ENCODE results near the gene NBDY. TPM values are rescaled to one million over a fixed set of nuclear protein-coding genes. Genes with fewer than 3 reads are reported as not detected.

NBDY gene, protein sequence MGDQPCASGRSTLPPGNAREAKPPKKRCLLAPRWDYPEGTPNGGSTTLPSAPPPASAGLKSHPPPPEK
- total RNA-seq = 4.8 and 7.7 TPM in 2 replicates

DNA sequence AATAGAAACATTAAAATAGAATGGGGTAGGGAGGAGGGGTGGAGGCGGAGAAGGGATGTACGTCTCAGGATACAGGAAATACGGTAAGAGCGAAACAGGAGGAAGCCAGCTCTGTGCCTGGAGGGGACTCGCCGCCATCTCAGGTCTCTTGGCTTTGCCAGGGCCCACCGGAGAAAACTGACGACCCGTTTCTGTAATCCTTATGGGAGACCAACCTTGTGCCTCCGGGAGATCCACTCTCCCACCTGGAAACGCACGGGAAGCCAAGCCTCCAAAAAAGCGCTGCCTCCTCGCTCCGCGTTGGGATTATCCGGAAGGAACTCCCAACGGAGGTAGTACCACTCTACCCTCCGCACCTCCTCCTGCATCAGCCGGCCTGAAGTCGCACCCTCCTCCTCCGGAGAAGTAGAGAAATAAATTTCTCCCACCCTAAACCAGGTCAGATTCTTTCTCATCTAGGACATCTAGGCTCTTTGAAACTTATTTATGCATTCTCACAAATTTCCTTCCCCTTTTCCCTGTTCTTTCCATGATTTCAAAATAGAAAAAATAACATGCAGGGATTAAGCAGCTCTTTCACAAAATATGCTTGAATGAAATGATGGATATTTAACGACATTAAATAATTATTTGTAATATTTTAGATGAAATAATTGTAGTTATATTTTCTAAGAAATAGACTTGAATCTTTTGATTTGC lies at the start of gene NBDY:
TSS of gene NBDY (plus strand) at position 92 of the 699 bp plus-strand sequence. CDS start at position 203, 111 bp downstream.

Other genes with a start within 250 kb of the NBDY start
- gene UBQLN2, start 165.6 kb upstream of the NBDY start, total RNA-seq = 5.1 and 10.2 TPM in 2 replicates

Data from regular cardiac myocyte (primary cell).